Measurements from ENCODE around the gene HPSE2. TPM values are rescaled to one million over a fixed set of nuclear protein-coding genes. Genes with fewer than 3 reads are reported as not detected.

The HPSE2 gene
- total and polyA plus RNA-seq, 4 donors, result 0.05 TPM; not detected in 3

DNA sequence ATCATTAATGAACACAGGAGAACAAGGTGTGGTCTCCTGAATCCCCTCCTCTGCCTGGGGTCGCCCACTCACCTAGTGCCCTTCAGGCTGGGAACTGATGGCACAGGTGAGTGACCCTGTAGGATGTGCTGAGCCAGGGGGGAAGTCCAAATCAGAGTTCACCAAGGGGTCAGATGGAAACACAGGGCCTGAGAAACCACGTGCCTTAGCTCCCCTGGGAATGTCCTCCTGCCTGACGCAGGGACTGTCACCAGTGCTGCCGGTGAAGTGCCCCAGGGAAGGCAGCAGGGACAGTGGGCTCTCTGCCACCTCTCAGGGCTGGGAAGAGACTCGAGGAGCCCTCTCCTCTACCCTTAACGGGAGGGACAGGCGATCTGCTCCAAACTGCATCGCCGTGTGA, 814.9 kb downstream of the HPSE2 start:
- peak overlapping the region; percentile 10 to 40 for H3K9ac ChIP-seq (ENCODE audit: low read depth in 1 of 2, low read length in 2 of 2)
- no peak overlapping the region for H3K4me3 ChIP-seq (ENCODE audit: low read depth in 1 of 3, low read length in 3 of 3)
- TF ChIP-seq HNF4G (IDR thresholded peaks at IDR 0.05) (peak; percentile 80), RAD21 (IDR thresholded peaks at IDR 0.05) (no peak), JUND (IDR thresholded peaks at IDR 0.05) (peak in 1 of 2 donors; percentile 43), GABPA (IDR thresholded peaks at IDR 0.05 in 1 of 2, conservative IDR thresholded peaks at IDR 0.05 in 1 of 2) (no peak), EGR1 (IDR thresholded peaks at IDR 0.05; ENCODE audit: low read depth in 2 of 2) (peak; percentile 19 to 57), RXRA (IDR thresholded peaks at IDR 0.05) (peak; percentile 99), FOXA1 (IDR thresholded peaks at IDR 0.05) (peak; percentile 53), FOXA2 (IDR thresholded peaks at IDR 0.05) (no peak), TAF1 (conservative IDR thresholded peaks at IDR 0.05) (peak; percentile 88), SP1 (IDR thresholded peaks at IDR 0.05) (peak; percentile 89), NR2F2 (IDR thresholded peaks at IDR 0.05) (peak; percentile 44), YY1 (IDR thresholded peaks at IDR 0.05) (peak; percentile 81), HNF4A (conservative IDR thresholded peaks at IDR 0.05) (peak; percentile 91 to 92)
- TF ChIP-seq, protein P1, sequence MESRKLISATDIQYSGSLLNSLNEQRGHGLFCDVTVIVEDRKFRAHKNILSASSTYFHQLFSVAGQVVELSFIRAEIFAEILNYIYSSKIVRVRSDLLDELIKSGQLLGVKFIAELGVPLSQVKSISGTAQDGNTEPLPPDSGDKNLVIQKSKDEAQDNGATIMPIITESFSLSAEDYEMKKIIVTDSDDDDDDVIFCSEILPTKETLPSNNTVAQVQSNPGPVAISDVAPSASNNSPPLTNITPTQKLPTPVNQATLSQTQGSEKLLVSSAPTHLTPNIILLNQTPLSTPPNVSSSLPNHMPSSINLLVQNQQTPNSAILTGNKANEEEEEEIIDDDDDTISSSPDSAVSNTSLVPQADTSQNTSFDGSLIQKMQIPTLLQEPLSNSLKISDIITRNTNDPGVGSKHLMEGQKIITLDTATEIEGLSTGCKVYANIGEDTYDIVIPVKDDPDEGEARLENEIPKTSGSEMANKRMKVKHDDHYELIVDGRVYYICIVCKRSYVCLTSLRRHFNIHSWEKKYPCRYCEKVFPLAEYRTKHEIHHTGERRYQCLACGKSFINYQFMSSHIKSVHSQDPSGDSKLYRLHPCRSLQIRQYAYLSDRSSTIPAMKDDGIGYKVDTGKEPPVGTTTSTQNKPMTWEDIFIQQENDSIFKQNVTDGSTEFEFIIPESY (IDR thresholded peaks at IDR 0.05), result no peak
- TF ChIP-seq, protein P2, sequence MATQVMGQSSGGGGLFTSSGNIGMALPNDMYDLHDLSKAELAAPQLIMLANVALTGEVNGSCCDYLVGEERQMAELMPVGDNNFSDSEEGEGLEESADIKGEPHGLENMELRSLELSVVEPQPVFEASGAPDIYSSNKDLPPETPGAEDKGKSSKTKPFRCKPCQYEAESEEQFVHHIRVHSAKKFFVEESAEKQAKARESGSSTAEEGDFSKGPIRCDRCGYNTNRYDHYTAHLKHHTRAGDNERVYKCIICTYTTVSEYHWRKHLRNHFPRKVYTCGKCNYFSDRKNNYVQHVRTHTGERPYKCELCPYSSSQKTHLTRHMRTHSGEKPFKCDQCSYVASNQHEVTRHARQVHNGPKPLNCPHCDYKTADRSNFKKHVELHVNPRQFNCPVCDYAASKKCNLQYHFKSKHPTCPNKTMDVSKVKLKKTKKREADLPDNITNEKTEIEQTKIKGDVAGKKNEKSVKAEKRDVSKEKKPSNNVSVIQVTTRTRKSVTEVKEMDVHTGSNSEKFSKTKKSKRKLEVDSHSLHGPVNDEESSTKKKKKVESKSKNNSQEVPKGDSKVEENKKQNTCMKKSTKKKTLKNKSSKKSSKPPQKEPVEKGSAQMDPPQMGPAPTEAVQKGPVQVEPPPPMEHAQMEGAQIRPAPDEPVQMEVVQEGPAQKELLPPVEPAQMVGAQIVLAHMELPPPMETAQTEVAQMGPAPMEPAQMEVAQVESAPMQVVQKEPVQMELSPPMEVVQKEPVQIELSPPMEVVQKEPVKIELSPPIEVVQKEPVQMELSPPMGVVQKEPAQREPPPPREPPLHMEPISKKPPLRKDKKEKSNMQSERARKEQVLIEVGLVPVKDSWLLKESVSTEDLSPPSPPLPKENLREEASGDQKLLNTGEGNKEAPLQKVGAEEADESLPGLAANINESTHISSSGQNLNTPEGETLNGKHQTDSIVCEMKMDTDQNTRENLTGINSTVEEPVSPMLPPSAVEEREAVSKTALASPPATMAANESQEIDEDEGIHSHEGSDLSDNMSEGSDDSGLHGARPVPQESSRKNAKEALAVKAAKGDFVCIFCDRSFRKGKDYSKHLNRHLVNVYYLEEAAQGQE (IDR thresholded peaks at IDR 0.05), result peak; percentile 75
- TF ChIP-seq, protein P3, sequence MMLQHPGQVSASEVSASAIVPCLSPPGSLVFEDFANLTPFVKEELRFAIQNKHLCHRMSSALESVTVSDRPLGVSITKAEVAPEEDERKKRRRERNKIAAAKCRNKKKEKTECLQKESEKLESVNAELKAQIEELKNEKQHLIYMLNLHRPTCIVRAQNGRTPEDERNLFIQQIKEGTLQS (IDR thresholded peaks at IDR 0.05), result no peak
- TF ChIP-seq, protein P4, sequence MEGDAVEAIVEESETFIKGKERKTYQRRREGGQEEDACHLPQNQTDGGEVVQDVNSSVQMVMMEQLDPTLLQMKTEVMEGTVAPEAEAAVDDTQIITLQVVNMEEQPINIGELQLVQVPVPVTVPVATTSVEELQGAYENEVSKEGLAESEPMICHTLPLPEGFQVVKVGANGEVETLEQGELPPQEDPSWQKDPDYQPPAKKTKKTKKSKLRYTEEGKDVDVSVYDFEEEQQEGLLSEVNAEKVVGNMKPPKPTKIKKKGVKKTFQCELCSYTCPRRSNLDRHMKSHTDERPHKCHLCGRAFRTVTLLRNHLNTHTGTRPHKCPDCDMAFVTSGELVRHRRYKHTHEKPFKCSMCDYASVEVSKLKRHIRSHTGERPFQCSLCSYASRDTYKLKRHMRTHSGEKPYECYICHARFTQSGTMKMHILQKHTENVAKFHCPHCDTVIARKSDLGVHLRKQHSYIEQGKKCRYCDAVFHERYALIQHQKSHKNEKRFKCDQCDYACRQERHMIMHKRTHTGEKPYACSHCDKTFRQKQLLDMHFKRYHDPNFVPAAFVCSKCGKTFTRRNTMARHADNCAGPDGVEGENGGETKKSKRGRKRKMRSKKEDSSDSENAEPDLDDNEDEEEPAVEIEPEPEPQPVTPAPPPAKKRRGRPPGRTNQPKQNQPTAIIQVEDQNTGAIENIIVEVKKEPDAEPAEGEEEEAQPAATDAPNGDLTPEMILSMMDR (IDR thresholded peaks at IDR 0.05; ENCODE audit: low read depth, low read length, missing input control), result no peak
- TF ChIP-seq, protein P5, sequence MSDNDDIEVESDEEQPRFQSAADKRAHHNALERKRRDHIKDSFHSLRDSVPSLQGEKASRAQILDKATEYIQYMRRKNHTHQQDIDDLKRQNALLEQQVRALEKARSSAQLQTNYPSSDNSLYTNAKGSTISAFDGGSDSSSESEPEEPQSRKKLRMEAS (IDR thresholded peaks at IDR 0.05), result no peak
- peak overlapping the region; percentile 69 to 81 for H3K27ac ChIP-seq (ENCODE audit: low read depth in 1 of 2, low read length in 2 of 2)
- peaks cover 3 to 25% (median 10%) of the 10 kb centered on the region in 4 donors for H3K36me3 ChIP-seq (ENCODE audit: control insufficient read depth in 4 of 4, insufficient read depth in 3 of 4, low read depth in 1 of 4, low read length in 3 of 4)
- H3K27me3 ChIP-seq (ENCODE audit: control insufficient read depth in 4 of 4, insufficient read depth in 4 of 4, low read length in 3 of 4), result no peaks in the 10 kb centered on the region
- DNase-seq (ENCODE audit: low spot score), result no peak
- H3K4me1 ChIP-seq (ENCODE audit: control insufficient read depth in 4 of 4, insufficient read depth in 4 of 4, low read length in 3 of 4), result peaks cover 3 to 32% (median 20%) of the 10 kb centered on the region in 4 donors
- H3K9me3 ChIP-seq (ENCODE audit: control insufficient read depth in 4 of 4, low read length in 3 of 4), result no peaks in the 10 kb centered on the region
- WGBS, result 54% methylated on average over 9 of the region's 9 CpGs
